K562 (cell line): ENCODE results near the gene MYRFL. TPM values are rescaled to one million over a fixed set of nuclear protein-coding genes. Genes with fewer than 3 reads are reported as not detected.
A peak's percentile ranks its signal among the peaks of the same experiment; 100 is the strongest.

Experiments used
- BHLHE40 ChIP-seq: IDR thresholded peaks from 2 replicates; pipeline ENCODE4 v1.6.1; 2011; ENCODE audit warnings: low read length, improper control_type of control experiment
- CBX1 ChIP-seq: sonication (generic); IDR thresholded peaks from 2 replicates; pipeline ENCODE4 v1.6.1; 2016; ENCODE audit warnings: antibody characterized with exemption, low read depth, mild to moderate bottlenecking
- FIP1L1 ChIP-seq: fragments of 200-400 bp; formaldehyde crosslinking; IDR thresholded peaks from 2 replicates; pipeline ENCODE4 v1.6.1; 2018; ENCODE audit warnings: mild to moderate bottlenecking, low read depth, low read length; ENCODE audit not compliant: poor library complexity, severe bottlenecking
- FOXJ3 ChIP-seq: sonication (generic); formaldehyde crosslinking; IDR thresholded peaks from 2 replicates; pipeline ENCODE4 v1.4.0; 2020; ENCODE audit warnings: mild to moderate bottlenecking, missing genetic modification reagents
- NFIC ChIP-seq: fragments of 450-650 bp; IDR thresholded peaks from 2 replicates; pipeline ENCODE4 v1.6.1; 2017; ENCODE audit warnings: mild to moderate bottlenecking, inconsistent platforms
- RBM34 ChIP-seq: fragments of 200-400 bp; formaldehyde crosslinking; IDR thresholded peaks from 2 replicates; pipeline ENCODE4 v1.6.1; 2018; ENCODE audit warnings: low read length, borderline replicate concordance; ENCODE audit not compliant: insufficient read depth
- RCOR1 ChIP-seq, 2 experiments: IDR thresholded peaks; 2 replicates each; pipeline ENCODE4 v1.6.1; 2012; ENCODE audit warnings: low read depth in 2 of 2, low read length in 2 of 2, borderline replicate concordance in 1 of 2, improper control_type of control experiment in 1 of 2
- RFX1 ChIP-seq: fragments of 450-650 bp; IDR thresholded peaks from 2 replicates; pipeline ENCODE4 v1.6.1; 2016; ENCODE audit warnings: mild to moderate bottlenecking, moderate library complexity
- ZNF589 ChIP-seq: fragments of 200-800 bp; sonication (Bioruptor generic); IDR thresholded peaks from 2 replicates; pipeline ENCODE4 v1.6.1; 2016; ENCODE audit warnings: low read depth, missing genetic modification characterization, missing compliant biosample characterization
- ZNF77 ChIP-seq: fragments of 250-450 bp; sonication (Bioruptor Pico); IDR thresholded peaks from 2 replicates; pipeline ENCODE4 v1.5.0; 2020
- polyA plus RNA-seq, 8 experiments: library from polyadenylated mRNA; depleted of rRNA in 4 of 8; stranded (reverse) in 5 of 8; unstranded in 3 of 8; fragments of >200 nt; fragmentation: Nextera tagmentation in 2 of 8; fragmentation: Illumina TruSeq in 1 of 8; extraction: Ambion mirVana in 2 of 8; extraction: Trizol in 1 of 8; gene quantifications; 2 replicates each; pipeline versions ENCODE4 v1.2.1 to v1.2.3, GENCODE V29; 2011 to 2014; ENCODE audit warnings: inconsistent platforms in 1 of 8, missing spikeins in 1 of 8
- total RNA-seq, 7 experiments: library from RNA; depleted of rRNA in 6 of 7; stranded (reverse); fragments of >200 nt in 6 of 7; fragmentation: Illumina TruSeq in 2 of 7; extraction: Trizol in 2 of 7; gene quantifications; 2 replicates each; pipeline versions ENCODE4 v1.2.1 to v1.2.3, GENCODE V29; 2011 to 2021; ENCODE audit warnings: low replicate concordance in 1 of 7
- TF ChIP-seq, protein P1 (sequence below): fragments of 450-650 bp; IDR thresholded peaks from 2 replicates; pipeline ENCODE4 v1.7.1; 2018; ENCODE audit warnings: mild to moderate bottlenecking, low read depth; ENCODE audit not compliant: partially characterized antibody
- TF ChIP-seq, protein P2 (sequence below): fragments of 450-650 bp; IDR thresholded peaks from 2 replicates; pipeline ENCODE4 v1.6.1; 2017; ENCODE audit warnings: antibody characterized with exemption
- TF ChIP-seq, protein P3 (sequence below): sonication (generic); formaldehyde crosslinking; IDR thresholded peaks from 2 replicates; pipeline ENCODE4 v1.8.1; 2023; ENCODE audit warnings: mild to moderate bottlenecking, missing genetic modification reagents

MYRFL gene
- total and polyA plus RNA-seq, 9 of the 15 experiments (the other 6 are each of a cell fraction or from before 2014, with no cell fraction given), result not detected

DNA sequence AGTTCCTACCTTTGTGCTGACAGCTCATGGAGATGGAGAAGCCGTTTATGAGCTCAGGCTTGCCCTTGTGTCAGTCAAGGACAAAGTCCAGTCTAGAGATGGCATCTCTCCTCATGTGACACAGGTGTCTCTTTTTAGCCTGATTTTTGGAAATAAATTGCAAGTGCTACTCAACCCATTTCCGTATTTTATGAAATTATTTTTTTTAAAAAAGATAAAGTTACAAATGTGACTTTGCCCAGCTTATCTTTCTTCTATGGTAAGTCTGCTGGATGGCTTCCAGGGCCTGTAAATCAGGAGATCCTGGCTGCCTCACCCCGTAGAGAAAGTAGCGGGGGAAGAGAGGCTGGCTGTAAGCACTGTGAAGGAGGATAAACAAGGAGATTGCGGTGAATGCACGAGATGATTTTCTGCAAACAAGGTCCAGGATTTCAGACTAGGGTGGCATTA, 169.7 kb downstream of the MYRFL start (continued):
- no peak for TF ChIP-seq RBM34
- TF ChIP-seq FOXJ3 (CRISPR knock-in tag), result no peak
- TF ChIP-seq ZNF77 (CRISPR knock-in tag), result no peak
- TF ChIP-seq, protein P1, sequence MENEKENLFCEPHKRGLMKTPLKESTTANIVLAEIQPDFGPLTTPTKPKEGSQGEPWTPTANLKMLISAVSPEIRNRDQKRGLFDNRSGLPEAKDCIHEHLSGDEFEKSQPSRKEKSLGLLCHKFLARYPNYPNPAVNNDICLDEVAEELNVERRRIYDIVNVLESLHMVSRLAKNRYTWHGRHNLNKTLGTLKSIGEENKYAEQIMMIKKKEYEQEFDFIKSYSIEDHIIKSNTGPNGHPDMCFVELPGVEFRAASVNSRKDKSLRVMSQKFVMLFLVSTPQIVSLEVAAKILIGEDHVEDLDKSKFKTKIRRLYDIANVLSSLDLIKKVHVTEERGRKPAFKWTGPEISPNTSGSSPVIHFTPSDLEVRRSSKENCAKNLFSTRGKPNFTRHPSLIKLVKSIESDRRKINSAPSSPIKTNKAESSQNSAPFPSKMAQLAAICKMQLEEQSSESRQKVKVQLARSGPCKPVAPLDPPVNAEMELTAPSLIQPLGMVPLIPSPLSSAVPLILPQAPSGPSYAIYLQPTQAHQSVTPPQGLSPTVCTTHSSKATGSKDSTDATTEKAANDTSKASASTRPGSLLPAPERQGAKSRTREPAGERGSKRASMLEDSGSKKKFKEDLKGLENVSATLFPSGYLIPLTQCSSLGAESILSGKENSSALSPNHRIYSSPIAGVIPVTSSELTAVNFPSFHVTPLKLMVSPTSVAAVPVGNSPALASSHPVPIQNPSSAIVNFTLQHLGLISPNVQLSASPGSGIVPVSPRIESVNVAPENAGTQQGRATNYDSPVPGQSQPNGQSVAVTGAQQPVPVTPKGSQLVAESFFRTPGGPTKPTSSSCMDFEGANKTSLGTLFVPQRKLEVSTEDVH, result no peak
- TF ChIP-seq RCOR1 (IDR thresholded peaks at IDR 0.05; ENCODE audit: borderline replicate concordance in 1 of 2, low read depth in 2 of 2, low read length in 2 of 2), result 0 out of 4 replicates have a peak, but pooled peaks of 1 of the 2 experiments have one; percentile 12
- TF ChIP-seq NFIC, result peak; percentile 46
- no peak for TF ChIP-seq ZNF589 (CRISPR knock-in tag)
- no peak for TF ChIP-seq FIP1L1
- TF ChIP-seq, protein P2, sequence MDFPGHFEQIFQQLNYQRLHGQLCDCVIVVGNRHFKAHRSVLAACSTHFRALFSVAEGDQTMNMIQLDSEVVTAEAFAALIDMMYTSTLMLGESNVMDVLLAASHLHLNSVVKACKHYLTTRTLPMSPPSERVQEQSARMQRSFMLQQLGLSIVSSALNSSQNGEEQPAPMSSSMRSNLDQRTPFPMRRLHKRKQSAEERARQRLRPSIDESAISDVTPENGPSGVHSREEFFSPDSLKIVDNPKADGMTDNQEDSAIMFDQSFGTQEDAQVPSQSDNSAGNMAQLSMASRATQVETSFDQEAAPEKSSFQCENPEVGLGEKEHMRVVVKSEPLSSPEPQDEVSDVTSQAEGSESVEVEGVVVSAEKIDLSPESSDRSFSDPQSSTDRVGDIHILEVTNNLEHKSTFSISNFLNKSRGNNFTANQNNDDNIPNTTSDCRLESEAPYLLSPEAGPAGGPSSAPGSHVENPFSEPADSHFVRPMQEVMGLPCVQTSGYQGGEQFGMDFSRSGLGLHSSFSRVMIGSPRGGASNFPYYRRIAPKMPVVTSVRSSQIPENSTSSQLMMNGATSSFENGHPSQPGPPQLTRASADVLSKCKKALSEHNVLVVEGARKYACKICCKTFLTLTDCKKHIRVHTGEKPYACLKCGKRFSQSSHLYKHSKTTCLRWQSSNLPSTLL, result no peak
- TF ChIP-seq CBX1, result no peak
- TF ChIP-seq RFX1, result no peak
- peak; percentile 42; the same call in 1 of the 2 replicates for TF ChIP-seq BHLHE40
- TF ChIP-seq, protein P3, sequence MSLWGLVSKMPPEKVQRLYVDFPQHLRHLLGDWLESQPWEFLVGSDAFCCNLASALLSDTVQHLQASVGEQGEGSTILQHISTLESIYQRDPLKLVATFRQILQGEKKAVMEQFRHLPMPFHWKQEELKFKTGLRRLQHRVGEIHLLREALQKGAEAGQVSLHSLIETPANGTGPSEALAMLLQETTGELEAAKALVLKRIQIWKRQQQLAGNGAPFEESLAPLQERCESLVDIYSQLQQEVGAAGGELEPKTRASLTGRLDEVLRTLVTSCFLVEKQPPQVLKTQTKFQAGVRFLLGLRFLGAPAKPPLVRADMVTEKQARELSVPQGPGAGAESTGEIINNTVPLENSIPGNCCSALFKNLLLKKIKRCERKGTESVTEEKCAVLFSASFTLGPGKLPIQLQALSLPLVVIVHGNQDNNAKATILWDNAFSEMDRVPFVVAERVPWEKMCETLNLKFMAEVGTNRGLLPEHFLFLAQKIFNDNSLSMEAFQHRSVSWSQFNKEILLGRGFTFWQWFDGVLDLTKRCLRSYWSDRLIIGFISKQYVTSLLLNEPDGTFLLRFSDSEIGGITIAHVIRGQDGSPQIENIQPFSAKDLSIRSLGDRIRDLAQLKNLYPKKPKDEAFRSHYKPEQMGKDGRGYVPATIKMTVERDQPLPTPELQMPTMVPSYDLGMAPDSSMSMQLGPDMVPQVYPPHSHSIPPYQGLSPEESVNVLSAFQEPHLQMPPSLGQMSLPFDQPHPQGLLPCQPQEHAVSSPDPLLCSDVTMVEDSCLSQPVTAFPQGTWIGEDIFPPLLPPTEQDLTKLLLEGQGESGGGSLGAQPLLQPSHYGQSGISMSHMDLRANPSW (CRISPR knock-in tag), result no peak
